Stimulated activated CD4-positive, alpha-beta T cell treated with anti-CD3 and anti-CD28 coated beads, Interleukin-2, amount 100 ng/mL, for 48 hours (primary cell): ENCODE measurements around the gene ADAMTS19.

Experiments used
- DNase-seq, 2 donors: peaks; one replicate each; pipeline ENCODE4 v3.0.0-alpha.2; 2020

Gene ADAMTS19

DNA sequence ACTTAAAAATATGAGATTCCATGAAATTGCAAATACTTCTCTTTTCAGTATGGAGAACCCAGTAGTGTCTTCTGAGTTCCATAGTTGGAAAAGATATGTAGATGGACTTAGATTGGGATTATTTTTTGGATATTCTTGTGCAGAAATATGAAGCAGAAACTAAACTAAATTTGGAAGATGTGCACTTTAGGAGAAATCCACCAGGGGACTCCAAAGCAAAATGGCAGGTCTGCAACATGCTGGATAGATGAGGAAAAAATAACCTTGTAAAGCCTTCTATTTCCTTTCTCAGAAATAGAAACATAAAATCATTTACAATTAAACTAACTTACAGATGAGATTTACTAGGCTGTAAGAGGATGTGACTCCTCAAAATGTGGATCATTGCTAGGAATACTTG lies 238.6 kb downstream of the ADAMTS19 start:
- no peak for DNase-seq

GRCh38 chr5:129716235-129716634 lies 256.1 kb downstream of the ADAMTS19 start:
- DNase-seq, result no peak

GRCh38 chr5:129716651-129717050 lies 256.6 kb downstream of the ADAMTS19 start:
- no peak for DNase-seq

DNA sequence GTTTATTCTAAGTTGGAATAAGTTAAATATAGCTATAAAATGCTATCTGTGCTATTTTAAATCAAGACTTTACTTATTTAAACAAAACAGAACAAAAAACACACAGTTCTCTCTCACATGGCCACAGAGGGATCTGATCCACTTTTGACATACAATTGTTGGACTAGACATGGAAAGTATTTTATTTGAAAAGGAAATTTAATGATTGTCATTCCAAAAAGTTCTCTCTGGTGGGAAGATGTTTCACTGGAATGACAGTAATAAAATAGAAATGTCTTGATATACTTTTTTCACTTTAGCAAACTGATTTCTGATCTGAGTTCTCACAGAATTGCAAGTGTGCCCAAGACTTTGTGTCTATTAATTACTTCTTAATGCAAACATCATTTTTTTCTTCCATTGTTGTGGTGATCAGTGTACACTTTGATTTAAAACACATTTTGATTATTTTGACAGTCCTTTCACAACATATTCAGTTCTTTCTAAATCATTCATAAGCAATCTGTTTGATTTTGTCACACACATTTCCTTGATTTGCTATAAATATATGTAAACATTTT lies 257.7 kb downstream of the ADAMTS19 start:
- no peak for DNase-seq

GRCh38 chr5:129718471-129719090 lies 258.5 kb downstream of the ADAMTS19 start:
- no peak for DNase-seq

GRCh38 chr5:129724222-129724621 lies 264.1 kb downstream of the ADAMTS19 start:
- DNase-seq, result no peak

DNA sequence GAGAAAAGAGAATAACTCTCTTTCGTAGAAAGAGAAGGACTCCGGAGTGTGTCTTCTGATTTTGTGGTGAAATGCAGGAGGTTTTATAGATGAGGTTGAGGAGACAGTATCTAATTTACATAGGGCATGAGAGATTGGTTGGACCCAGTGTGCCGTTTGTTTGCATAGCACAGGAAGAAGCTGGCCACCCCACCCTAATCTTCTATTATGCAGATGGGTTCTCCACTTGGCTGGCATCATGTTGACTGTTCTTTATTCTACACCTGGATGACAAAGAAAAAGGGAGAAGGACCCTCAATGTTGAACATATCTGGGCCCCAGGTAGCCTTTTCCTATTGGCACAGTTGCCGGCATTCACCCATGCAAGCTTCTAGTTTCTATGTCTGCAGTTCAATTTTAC lies 264.5 kb downstream of the ADAMTS19 start:
- no peak for DNase-seq

DNA sequence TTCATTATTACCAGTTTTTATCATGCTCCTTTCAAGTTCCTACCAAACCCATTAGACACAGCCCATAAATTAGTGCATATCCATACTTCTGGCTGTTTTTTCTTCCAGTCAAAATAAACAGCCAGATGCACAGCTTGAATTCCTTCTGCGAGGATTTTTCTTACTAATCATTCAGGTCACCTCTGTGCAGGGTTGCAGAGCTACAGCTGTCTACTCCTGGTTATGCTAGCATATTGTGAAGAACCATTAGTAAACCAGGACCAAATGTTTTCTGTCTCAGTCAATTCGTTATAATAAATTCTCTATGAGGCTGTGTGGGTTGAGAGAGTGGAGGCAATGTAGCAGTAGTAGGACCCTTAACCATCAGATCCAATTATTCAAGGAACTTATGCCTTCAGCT lies 279.7 kb downstream of the ADAMTS19 start:
- DNase-seq, result no peak

GRCh38 chr5:129743541-129744187 lies 283.6 kb downstream of the ADAMTS19 start:
- no peak for DNase-seq

DNA sequence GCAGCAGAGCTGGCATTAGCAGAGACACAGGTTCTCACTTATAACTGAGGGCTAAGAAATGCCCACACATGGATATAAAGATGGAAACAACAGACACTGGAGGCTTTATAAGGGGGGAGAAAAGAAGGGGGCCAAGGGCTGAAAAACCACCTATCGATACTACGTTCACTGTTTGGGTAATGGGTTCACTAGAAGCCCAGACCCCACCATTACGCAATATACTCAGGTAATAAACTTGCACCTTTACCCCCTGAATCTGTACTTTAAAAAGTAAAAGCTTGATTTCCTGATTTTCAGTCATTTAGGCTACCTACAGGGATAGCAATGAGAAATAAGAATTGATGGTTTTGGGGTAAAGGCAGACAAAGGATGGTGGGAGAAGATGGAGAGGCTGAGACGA lies 285.9 kb downstream of the ADAMTS19 start:
- DNase-seq, result no peak

GRCh38 chr5:129746876-129747275 lies 286.8 kb downstream of the ADAMTS19 start:
- DNase-seq, result no peak

DNA sequence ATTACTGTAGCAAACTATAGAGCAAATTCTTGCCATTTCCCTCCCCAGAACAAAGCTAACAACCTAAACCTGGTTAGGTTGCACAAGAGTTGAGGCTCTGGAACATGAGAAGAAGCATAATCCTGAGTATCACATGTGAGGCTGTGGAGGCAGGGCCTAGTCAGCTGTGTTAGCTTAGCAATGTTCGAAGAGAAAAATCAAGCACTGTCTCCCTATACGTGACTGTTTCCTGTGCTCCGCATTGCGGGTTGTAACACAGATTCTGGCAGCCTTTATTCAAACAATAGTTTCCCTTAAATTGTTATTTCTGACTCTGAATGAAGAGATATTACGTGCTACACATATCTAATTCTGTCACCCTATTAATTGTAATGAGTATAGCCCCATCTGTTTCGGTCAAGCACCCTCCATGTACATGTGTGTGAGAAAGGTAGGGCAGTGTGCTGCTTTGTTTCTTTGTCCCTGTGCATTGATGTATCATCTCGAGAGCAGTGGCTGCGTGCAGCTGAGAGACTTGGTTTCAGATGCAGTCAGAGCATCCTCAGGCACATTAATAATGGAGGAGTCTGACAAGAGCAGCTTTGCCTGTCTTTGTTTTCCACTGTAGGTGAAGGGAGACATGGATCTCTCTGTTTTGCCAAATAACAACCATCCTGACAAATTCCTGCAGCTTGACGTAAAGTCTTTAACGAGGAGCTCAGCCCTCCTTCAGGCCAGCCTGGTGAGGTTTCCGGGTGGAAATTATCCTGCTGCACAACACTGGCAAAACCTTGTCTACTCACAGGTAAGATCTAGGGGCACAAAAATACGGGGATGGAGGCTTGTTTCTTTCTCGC lies 287.7 kb downstream of the ADAMTS19 start, which contains the start of gene MINAR2:
TSS of gene MINAR2 (plus strand) at position 523 of the 836 bp plus-strand sequence. CDS start at position 620, 97 bp downstream.
- DNase-seq, result no peak

DNA sequence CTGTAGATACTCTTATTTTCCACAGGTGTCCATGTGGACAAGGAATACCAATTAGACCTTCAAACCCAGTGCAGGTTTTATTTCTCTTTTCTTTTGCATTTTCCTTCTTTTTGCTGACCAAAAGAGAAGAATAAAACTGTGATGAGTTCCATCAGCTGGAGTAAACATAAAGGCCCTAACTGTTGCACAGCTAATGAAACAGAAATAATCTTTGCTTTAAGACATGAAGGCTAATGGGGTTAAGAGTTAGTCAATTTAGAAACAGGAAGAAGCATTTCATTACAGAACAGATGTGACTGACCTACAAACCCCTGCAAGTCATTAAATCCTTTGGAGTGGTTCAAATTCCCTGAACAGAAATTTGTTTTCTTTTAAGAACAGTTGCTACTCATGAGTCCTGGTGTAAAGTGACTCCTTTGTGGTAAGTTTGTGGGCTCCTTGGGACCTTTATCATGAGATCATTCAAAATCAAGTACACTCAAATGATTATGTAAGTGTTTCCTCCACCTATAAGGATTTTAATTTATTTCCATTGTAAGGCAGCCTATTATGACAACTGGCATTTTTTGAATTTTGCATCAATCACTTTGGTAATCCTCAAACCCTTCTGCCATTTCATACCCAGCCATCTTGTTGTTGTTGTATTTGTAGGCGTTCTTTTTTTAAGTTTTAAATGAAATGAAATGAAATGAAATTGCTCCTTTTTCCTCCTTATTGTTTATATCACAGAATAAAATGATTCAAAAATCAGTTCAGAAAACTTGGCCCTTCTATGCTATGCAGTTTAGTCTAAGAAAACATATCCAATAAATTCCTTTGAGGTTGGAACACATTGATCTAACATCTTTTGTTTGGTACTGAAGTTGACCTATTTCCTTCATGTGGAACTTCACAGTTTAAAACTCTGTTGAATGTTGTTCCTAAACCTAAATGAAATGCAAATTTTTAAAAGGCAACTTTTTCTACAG lies 289.1 kb downstream of the ADAMTS19 start:
- DNase-seq, result no peak

DNA sequence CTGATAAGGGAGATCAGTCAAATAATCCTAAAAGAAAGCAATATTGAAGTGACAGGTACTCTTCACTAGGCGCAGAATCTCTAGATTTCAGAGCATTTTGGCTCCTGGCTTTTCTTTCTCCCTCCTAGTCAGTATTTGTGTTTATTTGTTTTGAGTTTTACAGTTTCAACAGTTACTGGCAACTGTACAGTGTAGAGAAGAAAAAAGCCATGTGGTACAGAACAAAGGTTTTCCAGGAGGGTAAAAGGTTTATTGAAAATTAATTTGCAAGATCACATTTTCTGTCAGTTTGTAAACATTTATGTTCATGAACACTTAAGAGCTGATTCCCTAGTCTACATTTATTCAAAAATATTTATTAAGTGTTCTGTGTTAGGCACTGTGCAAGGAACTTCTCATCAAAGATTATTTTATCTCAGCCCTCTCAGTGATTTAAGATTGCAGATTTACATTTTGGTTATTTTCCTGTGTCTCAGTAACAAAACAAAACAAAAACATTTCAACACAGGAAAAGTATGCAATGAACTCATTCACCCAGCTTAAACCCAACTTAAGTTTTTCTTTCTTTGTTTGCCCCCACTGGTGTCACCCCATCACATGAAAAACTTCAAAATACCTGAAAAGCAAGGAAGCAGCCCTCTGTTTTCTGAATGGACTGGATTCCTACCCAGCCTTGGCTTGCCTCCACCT lies 300.7 kb downstream of the ADAMTS19 start:
- no peak for DNase-seq

DNA sequence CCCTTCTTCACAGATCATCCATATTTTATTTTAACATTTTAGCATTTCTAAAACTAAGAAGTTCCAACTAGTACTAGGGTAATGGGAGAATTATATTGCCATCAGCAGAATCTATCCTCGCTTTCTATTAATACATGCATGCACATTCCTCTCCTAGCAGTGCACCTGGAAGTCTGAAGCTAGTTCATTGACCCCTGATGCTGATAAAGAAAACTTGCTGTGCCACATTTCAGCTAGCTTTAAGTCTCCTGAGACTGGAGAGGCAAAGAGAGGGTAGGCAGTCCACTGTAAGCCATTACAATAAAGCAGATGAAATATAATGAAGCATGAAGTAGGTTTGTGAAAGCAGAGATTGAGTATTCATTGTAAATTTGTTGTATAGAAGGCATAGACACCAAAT lies 303.6 kb downstream of the ADAMTS19 start:
- no peak for DNase-seq

- DNase-seq, result no peak
Measured at GRCh38 chr5:129766798-129767197, 306.7 kb downstream of the ADAMTS19 start.

DNA sequence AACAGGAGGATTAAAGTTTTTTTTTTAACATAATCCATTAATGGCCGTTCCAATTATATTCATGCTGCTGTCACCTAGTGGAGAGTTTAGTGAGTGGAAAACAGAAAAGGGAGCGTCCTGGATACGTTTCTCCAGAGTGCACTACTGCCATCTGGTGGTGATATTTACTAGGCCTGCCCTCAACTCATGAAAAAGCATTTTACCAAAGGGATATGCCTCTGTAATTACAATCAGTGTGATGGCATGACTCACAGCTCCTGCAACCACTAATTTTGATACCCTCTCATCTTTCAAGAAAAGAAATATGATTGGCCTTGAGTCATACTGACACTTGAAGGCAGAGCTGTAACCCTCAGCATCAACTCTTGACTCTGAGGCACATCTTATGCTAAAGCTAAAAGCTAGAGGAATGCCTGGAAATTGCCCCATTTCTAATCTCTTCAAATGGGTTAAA lies 307.9 kb downstream of the ADAMTS19 start:
- DNase-seq, result peak; percentile 57

GRCh38 chr5:129768735-129769134 lies 308.6 kb downstream of the ADAMTS19 start:
- DNase-seq, result no peak

DNA sequence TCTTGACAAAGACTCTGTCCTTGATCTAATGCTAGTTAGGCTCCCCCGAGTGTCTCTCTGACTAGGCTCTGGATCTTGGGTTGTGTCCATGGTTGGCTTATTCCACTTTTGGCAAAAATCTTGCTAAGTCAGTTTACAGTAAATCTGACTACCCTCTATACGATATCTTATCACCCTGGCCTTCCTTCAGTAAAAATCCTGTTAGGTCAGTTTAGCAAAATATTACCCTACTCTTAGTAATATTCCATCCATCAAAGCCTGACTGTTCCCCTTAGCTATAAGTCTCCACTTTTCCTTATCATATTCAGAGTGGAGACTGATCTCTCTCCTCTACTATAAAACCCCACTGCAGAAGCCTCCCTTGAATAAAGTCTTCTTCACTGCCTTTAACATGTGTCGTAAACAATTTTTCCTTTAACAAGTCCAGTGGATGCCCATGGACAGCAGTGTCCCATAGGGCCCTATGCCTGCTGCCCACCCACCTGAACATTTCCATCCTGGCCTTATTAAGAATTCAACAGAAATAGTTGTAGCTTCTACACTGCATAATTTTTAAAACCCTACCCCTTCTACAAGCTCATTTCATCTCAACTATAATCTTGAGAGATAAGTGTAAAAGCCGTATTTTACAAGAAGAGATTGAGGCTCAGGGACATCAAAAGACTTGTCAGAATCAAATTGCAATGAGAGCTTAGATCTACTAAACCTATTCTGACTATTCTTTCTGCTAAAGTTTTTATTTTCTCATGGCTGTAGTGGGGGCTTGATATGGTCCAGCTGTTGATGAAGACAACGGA lies 310.1 kb downstream of the ADAMTS19 start:
- DNase-seq, result no peak

DNA sequence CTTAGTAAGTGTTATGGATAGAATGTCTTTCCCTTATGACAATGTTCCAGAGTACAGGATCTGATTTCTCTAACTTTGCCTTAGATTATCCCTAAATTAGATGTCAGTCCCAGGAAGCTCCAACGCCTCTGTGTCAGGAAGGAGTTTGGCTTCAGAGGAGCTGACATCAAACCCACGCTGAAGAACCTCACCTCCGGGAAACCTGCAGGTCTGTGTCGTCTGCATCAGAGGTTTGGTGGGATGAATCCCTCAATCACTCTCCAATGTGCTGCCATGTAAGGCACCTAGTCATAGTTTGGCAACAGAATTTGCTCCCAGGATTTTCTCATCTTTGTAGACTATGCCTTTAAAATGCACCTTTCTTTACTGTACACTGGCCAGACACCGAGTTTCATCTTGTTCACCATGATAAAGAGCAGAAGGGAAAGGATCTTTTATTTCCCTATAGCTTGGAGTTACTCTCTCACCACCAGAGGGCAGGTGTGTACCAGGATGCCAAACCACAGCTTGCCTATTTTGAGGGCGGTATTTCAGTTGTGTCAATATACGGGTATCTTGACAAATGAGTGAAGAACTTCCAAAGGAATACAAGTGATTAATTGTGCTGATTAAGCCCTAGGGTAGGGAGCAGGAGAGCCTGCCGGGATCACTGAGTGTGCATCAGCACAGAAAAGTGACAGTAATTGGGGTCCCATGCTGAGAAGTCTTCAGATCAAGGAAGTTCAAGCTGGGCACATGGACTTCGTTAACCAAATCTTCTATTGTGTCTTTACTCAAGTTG lies 311.1 kb downstream of the ADAMTS19 start:
- DNase-seq, result peak; percentile 29 to 50
